HL-60 (cell line): ENCODE data around the gene PPP6R2.

Experiments used
- DNase-seq, 2 experiments: peaks; one replicate each; pipeline ENCODE4 v3.0.0-alpha.2; 2010 to 2020; ENCODE audit warnings: low read depth in 1 of 2, low spot score in 1 of 2
- H3K27ac ChIP-seq: fragments of 250-450 bp; sonication (Bioruptor Pico); replicated peaks from 2 replicates; pipeline ENCODE4 v1.5.1; 2020; ENCODE audit warnings: mild to moderate bottlenecking, moderate library complexity
- H3K27me3 ChIP-seq: fragments of 250-450 bp; sonication (Bioruptor Pico); 2 replicates; pipeline ENCODE4 v1.5.1; 2021; ENCODE audit warnings: mild to moderate bottlenecking, moderate library complexity; ENCODE audit not compliant: insufficient read depth, poor library complexity, severe bottlenecking
- H3K4me3 ChIP-seq: replicated peaks from 2 replicates; pipeline ENCODE4 v1.5.1; 2011; ENCODE audit warnings: mild to moderate bottlenecking, control low read depth, low read length; ENCODE audit not compliant: insufficient read depth
- GABPA ChIP-seq: IDR thresholded peaks from 2 replicates; pipeline ENCODE4 v1.6.1; 2012; ENCODE audit warnings: low read depth
- POLR2AphosphoS5 ChIP-seq: IDR thresholded peaks from 2 replicates; pipeline ENCODE4 v1.6.1; 2012; ENCODE audit warnings: low read depth
- REST ChIP-seq: IDR thresholded peaks from 2 replicates; pipeline ENCODE4 v1.6.1; 2012; ENCODE audit warnings: low read depth; ENCODE audit not compliant: insufficient replicate concordance
- SPI1 ChIP-seq: IDR thresholded peaks from 2 replicates; pipeline ENCODE4 v1.6.1; 2012; ENCODE audit warnings: low read depth, mild to moderate bottlenecking, borderline replicate concordance
- TF ChIP-seq, protein P1 (sequence below): IDR thresholded peaks from one replicate; pipeline ENCODE4 v1.5.1; 2011; ENCODE audit warnings: low read length, control low read depth, inconsistent platforms; ENCODE audit not compliant: insufficient read depth

Gene PPP6R2

GRCh38 chr22:50444663-50445062, 101.5 kb downstream of the PPP6R2 start:
- DNase-seq: no peak
- no peak overlapping the region for H3K4me3 ChIP-seq
- H3K27me3 ChIP-seq: no peaks in the 10 kb centered on the region
- no peak overlapping the region; the same call in 1 of the 2 replicates for H3K27ac ChIP-seq
- TF ChIP-seq, protein P1, sequence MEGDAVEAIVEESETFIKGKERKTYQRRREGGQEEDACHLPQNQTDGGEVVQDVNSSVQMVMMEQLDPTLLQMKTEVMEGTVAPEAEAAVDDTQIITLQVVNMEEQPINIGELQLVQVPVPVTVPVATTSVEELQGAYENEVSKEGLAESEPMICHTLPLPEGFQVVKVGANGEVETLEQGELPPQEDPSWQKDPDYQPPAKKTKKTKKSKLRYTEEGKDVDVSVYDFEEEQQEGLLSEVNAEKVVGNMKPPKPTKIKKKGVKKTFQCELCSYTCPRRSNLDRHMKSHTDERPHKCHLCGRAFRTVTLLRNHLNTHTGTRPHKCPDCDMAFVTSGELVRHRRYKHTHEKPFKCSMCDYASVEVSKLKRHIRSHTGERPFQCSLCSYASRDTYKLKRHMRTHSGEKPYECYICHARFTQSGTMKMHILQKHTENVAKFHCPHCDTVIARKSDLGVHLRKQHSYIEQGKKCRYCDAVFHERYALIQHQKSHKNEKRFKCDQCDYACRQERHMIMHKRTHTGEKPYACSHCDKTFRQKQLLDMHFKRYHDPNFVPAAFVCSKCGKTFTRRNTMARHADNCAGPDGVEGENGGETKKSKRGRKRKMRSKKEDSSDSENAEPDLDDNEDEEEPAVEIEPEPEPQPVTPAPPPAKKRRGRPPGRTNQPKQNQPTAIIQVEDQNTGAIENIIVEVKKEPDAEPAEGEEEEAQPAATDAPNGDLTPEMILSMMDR: no peak
- TF ChIP-seq REST: no peak
- no peak for TF ChIP-seq SPI1
- TF ChIP-seq GABPA: no peak
- no peak for TF ChIP-seq POLR2AphosphoS5

- peak in 1 of 2 experiments; percentile 15 for DNase-seq
- no peak overlapping the region; the same call in 1 of the 2 replicates for H3K27ac ChIP-seq
These were observed 102.1 kb downstream of the PPP6R2 start for GRCh38 chr22:50445071-50445879.

DNA sequence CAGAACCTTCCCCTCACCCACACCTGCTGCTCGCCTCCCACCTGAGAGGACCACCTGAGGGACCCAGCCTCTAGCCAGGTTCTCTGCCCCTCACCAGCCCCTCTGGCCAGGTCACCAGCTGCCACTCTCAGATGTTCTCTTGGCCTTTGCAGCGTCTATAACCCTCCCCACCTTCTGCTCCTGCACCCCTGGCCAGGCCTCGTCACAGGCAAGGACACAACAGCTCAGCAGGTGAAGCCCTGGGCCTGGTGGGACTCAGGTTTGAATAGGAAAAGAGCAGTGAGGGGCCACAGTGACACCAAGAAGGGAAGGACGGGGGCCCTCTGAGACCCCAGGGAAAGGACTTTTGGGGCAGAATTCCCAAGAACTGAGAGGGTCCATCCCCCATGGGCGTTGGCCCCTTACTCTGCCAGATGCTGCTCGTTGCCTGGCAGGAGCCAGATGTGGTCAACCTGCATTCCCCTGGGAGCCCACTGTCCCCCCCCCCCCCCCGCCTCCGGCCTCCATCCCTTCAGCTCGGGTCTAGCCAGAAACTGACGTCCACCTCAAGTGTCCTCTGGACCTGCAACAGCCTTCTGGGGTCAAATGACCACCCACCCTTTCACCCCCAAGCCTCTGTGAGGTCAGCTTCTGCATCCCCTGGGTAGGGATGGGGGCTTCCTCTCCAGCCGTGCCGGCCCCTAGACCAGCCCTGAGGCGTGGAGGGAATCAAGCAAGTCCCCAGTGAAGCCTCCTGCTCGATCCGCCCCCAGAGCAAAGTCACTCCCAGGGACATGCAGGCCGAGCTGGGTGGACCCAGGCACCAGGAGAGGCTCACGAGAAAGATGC, 103.0 kb downstream of the PPP6R2 start:
- TF ChIP-seq SPI1 (no peak), GABPA (no peak), POLR2AphosphoS5 (no peak), REST (no peak)
- TF ChIP-seq, protein P1: no peak
- no peaks in the 10 kb centered on the region for H3K27me3 ChIP-seq
- no peak for DNase-seq
- no peak overlapping the region for H3K27ac ChIP-seq
- no peak overlapping the region for H3K4me3 ChIP-seq

More at GRCh38 chr22:50445071-50445879, 102.1 kb downstream of the PPP6R2 start:
- Histone ChIP-seq H3K27me3 (no peaks in the 10 kb centered on the region), H3K4me3 (no peak overlapping the region)
- TF ChIP-seq POLR2AphosphoS5 (0 out of 2 replicates have a peak, but pooled peaks have one; percentile 15), REST (no peak)
